Hematopoietic multipotent progenitor cell treated with erythropoietin and hydrocortisone succinate and interleukin-3 and kit ligand, for 15 days (in vitro differentiated cells): Measurements from ENCODE around the gene MYO5B.
"Not testable (repeated sequence)": the region's sequence is repeated elsewhere in the genome, so short reads cannot be mapped to it uniquely, and the experiment has no call there.

Source experiments
- DNase-seq: peaks from one replicate; pipeline ENCODE4 v3.0.0-alpha.2; 2015; ENCODE audit warnings: low spot score

The MYO5B gene

DNA sequence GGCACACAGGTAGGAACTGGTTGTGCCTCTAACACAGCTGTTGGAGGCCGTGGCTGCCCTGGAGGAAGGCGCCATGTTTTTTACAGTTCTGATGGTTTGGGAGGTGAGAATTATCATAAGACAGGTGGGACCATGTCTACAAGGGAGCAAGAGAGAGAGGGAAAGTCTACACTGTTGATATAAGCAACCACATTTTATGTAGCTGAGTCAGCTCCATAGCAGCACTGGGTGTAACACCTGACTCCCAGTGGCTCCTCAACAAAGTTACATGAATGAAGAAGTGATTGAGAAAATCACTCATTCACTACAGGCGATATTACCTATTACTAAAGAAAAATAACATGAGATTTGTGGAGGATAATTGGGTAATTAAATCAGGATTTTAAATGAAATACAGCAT lies 340.3 kb downstream of the MYO5B start:
- DNase-seq = no peak

DNA sequence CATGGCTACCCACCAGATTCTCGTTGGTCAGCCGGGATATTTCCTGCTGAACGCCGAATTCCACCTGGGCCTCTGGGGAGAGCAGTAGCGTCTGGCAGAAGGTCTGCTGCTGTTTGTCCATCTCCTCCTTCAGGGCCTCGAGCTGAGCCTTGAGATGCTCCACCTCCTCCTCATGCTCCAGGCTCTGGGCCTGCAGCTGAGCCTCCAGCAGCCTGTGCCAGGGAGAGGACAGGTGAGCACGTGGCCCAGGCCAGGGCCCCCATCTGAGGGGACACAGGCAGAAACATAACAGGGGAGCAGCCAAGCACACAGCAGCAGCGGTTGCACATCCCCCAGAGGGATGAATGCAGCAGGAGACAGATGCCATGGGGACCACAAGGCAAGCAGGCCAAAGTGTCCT lies 341.5 kb downstream of the MYO5B start:
- no peak for DNase-seq

DNA sequence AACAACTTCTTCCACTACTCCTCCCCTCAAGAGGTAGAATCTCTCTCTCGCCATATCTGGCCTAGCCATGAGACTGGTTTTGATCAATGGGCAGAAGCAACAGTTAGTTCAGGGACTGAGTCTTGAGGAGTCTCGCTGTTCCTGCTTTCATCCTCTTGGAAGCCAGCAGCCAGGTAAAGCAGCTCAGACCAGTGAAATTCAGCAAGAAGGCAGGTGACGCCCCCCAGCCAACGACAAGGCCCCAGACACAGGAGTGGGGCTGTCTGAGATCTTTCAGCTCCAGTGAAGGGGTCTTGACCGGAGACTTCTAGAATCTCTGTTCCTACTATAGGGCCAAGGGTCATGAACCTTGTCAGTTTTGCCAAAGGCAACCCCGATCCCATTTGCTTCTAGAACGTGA lies 341.9 kb downstream of the MYO5B start:
- DNase-seq = no peak

DNA sequence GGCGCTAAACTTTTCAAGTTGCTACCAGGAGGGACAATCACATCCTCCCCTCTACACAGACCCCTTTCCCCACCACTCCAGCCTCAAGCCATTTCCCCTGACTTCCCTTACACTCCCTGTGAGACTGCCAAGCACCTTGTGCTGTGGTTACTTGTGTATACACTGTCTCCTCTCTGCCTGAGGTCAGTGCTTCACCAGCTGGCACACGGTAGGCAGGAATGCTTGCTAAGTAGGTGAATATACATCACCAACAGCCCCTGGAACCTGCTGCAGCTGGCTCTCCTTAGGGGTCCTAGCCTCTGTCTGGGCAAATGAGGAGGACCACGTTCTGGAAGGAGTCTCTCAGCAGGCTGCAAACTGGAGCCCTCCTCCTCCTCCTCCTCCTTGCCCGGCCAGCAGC lies 343.3 kb downstream of the MYO5B start:
- no peak for DNase-seq

DNA sequence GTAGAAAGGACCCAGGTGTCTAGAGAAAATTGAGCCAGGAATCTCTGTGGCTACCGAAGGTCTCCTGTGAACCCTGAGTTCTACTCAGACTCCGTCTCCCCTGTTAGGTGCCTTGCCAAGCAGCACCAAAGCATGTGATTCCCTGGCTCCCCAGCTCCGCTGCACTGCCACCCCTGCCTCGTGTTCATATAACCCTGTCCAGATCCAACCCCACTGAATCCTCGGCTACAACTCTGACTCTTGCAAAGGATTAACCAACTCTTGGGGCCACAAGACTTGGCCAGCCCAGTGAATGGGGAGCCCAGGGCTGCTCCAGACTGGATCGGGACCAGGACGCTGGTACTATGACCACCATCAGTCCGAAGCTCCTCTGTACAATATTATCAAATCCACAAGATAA lies 344.3 kb downstream of the MYO5B start:
- no peak for DNase-seq

DNA sequence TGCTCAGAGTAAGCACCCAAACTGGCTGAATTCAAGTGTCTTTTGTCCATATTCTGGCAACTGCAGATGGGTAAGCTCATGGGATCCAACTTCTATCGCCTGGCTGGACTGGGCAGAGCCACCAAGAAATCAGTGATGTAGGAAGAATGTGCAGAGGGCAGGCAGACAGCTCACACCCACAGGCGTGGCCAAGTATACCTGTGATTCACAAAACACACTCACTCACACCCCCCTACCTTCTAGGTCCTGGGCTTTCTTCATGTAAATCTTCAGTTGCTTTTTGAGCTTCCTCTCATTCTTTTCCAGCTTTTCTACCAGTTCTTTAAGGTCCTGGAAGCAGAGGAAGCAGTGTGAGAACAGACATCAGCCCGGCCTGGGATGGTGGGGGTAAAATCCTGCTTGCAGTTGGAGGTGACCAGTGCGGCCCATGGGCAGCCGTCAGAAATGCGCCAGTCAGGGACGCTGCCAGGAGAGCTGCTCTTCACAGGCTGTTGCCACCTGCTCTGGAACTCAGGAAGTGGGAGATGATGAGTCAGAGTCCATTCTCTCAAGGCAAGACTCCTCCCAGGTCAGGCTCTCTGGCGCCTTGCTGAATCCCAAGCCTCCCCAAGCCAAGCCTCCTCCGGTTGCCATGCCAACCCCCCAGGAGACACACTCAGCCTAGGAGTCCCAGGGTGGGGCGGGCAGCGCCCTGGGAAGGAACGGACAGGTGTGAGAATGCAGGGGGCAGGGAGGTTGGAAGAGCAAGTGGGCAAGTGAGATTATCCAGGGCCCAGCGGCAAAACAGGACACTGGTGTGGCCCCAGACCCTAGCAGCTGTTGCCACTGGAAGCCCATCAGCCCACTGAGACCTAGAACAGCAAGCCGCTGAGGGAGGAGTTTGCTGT lies 345.4 kb downstream of the MYO5B start:
- DNase-seq = no peak

DNA sequence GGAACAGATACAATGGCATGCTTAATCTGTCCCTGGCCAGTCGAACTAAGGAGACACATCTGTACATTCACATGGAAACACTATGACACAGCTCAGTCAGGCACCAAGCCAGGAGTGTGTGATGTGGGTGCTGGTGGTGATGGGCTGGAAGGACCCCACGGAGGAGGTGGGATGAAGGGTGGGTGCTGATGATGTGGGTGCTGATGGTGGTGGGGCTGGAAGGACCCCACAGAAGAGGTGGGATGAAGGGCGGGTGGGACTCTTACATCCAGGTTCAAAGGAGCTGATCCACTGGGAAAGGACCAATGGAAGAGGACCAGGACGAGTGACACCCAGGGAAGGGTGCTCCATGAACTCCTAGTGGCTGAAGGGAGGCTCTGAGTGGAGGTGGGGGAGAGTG lies 346.8 kb downstream of the MYO5B start:
- no peak for DNase-seq

DNA sequence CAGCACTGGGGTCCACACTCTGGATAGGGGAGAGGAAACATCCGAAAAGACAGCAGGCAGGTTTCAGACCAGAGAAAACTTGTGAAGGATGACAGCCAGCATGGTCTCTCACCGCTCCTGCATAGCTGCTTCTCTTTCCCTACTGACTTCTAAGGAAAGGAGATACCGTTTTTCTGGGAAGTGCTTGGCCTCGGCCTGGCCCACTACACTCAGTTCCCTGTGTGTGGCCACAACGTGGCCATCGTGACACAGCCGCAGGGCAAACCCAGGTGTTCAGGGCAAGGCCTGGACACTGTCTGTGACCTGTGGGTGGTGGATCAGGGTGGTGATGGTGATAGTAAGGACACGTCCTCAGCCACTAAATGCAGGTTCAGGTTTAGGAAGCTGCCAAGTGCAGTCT lies 347.4 kb downstream of the MYO5B start:
- DNase-seq = no peak

DNA sequence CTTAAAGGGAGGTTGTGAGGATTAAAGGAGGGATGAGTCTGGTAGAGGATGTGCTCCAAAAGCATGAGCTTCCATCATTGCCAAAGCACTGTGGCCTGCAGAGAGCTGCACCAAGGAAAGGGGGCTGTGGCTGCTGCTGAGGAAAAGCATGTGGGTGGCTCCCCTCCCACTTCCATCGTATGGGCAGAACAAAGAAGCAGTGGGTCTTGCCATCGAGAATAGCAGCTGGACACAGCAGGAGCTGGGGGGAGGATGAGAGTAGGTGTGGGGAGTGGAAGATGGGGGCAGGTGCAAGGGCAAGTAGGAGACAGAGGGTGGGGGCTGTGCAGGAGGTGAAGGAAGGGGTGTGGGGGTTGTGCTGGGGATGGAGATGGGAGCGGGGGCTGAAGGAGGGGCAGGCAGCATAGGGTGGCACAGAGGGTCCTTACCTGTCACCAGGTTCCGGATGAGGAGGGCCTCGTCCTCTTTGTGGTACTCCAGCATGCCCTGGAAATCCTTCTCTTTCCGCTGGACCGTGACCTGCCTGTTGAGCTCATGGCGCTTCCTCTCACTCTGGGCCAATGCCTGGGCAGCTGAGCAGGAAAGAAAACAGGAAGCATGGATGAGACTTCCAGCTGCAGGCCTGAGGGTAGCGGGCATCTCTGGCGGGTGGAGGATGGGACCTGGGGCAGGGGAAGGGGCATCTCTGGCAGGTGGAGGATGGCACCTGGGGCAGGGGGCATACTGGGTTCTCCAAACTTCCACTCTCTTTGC lies 348.1 kb downstream of the MYO5B start:
- no peak for DNase-seq

DNA sequence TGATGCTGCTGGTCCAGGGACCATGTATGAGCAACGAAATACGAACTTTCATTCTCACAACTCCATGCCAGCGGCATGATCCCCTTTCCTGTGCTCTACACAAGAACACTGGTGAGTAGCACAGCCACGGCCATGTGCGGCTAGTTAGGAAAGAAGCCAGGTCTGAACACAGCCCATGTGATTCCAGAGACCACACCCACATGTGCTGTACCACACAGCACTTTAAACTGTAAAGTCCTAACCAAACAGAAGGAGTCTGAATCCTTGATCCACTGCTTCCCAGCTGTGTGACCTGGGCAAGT lies 348.6 kb downstream of the MYO5B start:
- no peak for DNase-seq

DNA sequence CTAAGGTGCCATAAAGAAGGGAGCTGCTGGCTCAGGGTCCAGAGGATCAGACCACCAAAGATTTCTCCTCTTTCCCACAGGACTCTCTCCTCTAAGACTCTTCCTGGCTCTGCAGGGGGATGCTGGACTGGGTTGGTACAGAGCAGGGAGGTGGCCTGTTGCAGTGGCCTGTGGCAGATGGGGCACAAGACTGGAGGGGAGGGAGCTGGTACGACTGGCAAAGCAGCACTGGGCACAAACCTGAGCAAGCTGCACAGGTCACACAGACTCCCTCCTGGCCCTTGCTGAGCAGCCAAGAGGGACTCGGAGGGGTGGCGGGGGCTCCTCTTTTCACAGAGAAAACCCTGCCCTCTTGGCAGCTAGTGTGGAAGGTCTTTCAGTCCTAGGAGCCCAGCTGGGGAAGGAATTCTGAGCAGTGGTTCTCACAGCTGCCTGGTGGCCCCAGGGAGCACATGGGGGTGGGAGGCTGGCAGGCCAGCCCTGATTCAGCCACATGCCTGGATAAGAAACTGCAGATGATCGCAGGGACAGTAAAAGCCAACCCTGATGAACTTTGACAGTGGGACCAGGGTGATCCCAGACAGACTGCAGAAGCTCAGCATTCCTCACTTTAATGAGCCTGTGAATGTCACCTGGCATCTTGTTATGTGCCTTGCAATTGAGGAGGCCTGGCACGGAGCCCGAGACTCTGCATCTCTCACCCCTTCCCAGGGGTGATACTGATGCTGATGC lies 349.2 kb downstream of the MYO5B start:
- no peak for DNase-seq

DNA sequence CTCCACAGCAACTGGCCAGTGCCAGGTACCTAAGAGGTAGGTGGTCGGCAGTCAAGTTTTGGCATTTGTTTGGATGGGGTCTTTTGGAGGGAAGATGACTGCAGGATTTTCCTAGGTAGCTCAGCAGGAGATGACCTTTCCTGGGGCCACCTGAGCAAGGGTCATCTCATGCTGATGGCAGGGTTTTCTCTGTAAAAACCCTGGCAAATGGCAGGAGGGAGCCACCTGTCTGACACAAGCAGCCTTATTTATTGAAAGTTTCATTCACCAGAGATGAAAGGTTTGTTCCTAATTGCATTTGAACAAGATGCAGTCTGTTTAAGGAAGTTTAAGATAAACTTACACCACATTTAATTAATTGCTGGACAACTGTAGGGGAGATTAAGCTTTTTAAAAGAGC lies 350.0 kb downstream of the MYO5B start:
- no peak for DNase-seq

DNA sequence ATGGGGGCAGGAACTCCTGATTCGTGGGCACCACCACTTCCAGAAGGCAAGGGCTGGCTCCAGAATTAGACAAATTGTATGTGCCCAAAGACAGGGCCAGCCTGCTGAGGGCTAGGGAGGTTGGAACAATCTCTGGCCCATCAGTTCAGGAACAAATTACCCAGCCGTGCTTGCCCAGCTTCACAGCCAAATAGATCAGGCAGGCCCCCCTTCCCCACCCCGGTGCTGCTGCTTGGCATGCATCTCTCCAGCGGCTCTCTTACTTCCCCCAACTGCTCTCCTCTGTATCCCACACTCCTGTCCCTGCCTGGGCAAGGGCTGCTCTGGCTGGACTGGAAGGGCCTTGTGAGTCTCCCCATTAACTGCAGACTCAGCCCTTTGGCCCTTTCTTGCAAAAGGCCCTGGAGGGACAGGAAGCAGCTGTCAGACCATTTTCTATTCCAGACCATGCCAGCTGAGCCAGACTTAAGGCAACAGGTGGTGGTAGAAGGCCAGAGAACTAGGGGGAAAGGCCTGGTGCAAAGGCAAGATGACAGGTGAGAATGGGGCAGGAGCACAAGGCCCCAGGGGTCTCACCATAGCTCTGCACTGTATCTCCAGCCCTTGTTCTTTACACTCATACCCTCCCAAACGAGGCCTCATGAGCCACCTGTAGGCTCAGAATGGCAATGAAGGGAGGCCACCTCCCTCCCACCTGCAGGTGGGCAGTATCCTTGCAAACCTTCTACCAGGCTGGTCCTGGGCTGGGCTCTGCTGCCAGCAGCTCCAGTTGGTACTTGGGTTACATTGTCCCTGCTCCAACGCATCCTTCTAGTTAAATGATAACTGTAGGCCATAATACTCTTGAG lies 350.9 kb downstream of the MYO5B start:
- no peak for DNase-seq

DNA sequence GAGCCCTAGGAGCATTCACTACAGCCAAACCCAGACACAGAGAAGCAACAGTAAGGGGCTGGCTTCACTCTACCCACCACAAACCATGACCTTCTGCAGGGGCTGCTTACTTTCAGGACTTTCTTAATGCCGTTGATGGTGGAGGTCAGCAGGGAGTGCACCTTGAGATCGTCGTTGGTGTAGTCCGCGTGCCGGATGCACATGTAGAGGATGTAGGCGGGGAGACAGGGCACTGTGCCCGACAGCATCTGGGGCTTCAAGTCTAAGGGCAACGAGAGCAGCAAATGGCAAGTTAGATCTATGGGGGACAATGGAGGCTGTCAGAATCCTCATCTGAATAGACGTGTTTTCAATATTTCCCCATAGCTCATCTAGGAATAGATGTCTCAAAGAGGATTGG lies 351.8 kb downstream of the MYO5B start:
- DNase-seq = no peak

DNA sequence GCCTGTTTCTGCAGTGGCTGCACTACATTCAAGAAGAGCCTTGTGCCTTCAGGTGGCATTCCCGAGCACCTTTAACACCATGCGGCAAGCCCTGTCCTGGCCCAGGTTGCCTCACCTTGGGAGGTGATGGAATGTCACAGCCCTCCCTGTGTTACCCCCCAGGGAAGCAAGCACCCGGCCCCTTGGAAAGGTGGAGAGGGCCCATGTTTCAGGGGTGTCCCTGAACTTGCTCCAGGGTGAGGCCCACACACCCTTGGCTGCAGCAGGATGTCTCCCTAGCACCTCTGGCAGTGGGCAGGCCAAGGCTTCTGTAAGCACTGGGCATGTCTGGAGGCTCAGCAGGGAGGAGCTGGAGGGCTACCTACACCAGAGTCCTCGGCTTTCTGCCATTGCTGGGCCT lies 352.3 kb downstream of the MYO5B start:
- DNase-seq = no peak

DNA sequence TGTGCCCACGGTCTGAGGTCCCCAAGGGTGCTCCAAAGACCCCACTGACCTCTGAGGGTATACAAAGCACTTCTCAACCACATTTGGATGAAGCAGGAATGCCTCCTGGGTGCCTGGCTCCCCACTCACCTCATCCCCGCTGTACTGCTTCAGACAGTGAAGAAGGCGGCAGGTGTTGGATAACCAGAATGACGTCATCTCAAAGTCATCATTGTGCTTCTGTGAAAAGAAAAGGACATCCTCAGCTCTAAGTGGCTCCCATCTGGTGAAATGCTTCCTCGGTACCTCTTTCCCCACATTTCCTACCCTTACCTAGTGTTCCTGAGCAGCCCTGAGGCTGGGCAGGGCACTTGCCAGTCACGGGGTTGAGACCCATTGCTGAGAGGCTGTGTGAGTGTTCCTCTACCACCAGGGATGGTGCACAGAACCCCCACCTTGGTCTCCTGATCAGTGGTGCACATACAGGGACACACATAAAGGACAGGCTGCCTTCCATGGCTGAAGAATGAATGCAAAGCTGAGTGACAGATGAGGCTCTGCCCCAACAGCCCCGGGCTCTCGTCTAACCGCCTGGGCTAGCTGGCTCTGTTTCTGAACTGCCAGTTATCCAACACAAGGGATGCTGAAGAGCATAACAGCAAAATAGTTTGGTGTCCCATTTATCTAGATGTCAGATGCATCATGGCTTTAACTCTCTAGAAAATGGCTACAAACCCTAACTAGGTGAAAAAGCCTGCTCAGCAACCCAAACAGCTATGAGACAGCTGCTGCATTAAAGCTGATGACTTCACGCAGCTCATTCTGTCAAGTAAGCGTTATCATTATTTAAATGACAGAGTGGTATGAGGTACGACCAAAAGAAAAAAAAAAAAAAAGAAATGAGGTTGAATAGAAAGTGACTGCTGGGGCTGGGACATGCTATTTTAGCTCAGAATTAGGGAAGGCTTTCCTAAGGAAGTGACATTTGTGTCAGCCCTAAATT lies 353.4 kb downstream of the MYO5B start:
- DNase-seq = no peak

DNA sequence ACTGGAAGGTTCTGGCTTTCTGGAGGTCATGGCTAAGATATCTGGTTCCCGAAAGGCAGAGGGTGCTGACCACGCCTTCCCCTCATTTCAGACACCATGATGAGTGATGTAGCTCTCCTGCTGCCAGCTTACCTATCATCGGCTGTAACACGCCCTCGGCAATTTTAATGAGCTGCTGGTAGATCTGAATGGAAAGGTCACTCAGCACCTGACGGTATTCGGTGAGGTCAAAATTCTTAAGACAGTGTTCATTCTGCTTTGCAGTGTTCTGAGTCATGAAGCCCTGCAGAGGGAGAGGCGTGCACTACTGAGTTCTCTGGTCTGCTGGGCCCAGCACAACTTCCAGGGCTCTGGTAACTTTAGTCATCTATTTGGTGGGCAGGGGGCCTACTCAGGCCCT lies 355.9 kb downstream of the MYO5B start:
- DNase-seq = no peak

DNA sequence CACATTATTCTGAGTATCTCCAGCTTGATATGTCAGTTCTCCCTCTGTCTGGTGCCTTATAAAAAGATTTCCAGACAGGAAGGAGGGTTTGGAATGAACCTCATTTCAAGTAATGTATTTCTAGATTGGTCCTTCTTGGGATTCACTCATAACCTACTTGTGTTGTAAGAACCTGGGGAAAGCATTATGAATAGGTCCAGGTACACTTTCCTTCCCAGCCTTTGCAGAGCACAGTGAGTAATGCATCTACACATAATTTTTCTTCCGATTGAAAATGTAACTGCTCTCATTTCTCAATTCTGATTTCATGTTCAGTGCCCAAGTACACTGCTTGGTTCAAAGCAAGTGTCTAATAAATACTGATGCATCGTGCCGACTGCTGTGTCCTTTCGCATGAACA lies 356.6 kb downstream of the MYO5B start:
- DNase-seq = no peak

DNA sequence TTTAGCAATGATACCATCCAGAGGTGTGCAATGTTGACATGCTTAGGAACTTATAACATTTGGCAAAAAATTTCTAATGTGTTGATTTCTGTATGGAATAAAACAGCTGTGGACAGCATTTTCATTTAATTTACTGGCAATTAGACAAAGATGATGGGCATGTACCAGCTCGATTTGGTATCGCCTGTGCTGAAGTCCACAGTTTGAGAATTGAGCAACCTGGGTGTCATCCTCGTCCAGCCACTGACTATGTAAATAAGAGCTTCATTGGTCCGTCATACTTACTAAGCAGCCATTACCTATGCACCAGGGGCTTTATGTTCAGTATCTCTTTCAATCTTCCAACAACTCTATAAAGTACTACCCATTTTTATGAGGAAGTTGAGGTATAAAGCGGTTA lies 357.1 kb downstream of the MYO5B start:
- DNase-seq = no peak

DNA sequence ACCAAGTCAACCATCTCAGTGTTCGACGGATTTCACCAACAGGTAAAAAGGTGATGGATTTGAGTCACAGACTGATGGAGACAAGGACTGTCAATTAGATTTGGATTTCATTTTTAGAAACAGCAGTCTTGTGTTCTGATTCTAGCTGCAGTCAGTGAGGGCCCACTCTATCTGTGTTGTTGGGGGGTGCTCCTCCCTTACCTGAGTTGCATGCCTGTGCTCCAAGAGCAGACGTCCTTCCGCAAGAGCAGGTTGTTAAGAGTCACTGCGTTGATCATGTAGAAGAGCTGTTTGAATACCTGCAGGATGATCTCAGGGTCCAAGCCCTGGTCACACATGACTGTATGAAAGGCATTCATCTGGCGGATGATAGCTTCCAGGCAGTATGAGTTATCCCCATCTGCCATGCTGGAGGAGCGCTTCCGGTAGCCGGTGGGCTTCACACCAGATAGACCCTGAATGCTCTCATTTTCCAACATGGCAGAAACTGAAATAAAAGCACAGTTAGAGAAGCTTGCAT lies 357.6 kb downstream of the MYO5B start:
- DNase-seq = not testable (repeated sequence)

DNA sequence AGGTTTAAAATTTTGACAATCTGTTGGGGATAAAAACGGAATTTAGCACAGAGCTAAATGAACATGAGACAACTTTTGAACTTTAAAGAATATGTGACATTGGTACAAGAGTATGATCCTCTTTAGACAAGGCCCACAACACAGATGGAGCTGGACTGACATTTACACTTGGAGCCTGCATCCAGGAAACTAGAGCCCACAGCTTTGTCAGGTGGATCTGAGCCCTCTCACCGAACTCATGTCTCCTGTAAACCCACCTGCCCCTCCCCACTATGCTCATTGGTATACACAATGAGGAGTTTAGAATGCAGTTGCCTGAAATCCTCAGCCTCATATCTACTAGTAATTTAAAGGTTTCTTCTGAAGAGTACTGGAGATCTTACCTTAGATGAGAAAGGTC lies 359.5 kb downstream of the MYO5B start:
- DNase-seq = no peak
